ENCODE data around the gene TNRC6A. TPM values are rescaled to one million over a fixed set of nuclear protein-coding genes. Genes with fewer than 3 reads are reported as not detected.

Gene TNRC6A
- total and polyA plus RNA-seq, 9 of the 15 experiments (the other 6 are each of a cell fraction or from before 2014, with no cell fraction given), result 3.4 to 32.1 (median 26.6) TPM

- TF ChIP-seq ARID3A (IDR thresholded peaks at IDR 0.05; ENCODE audit: borderline replicate concordance, low read depth, low read length) (no peak), NCOR1 (IDR thresholded peaks at IDR 0.05) (no peak)
- TF ChIP-seq, protein P1, sequence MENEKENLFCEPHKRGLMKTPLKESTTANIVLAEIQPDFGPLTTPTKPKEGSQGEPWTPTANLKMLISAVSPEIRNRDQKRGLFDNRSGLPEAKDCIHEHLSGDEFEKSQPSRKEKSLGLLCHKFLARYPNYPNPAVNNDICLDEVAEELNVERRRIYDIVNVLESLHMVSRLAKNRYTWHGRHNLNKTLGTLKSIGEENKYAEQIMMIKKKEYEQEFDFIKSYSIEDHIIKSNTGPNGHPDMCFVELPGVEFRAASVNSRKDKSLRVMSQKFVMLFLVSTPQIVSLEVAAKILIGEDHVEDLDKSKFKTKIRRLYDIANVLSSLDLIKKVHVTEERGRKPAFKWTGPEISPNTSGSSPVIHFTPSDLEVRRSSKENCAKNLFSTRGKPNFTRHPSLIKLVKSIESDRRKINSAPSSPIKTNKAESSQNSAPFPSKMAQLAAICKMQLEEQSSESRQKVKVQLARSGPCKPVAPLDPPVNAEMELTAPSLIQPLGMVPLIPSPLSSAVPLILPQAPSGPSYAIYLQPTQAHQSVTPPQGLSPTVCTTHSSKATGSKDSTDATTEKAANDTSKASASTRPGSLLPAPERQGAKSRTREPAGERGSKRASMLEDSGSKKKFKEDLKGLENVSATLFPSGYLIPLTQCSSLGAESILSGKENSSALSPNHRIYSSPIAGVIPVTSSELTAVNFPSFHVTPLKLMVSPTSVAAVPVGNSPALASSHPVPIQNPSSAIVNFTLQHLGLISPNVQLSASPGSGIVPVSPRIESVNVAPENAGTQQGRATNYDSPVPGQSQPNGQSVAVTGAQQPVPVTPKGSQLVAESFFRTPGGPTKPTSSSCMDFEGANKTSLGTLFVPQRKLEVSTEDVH (IDR thresholded peaks at IDR 0.05; ENCODE audit: low read depth, partially characterized antibody), result no peak
- TF ChIP-seq, protein P2, sequence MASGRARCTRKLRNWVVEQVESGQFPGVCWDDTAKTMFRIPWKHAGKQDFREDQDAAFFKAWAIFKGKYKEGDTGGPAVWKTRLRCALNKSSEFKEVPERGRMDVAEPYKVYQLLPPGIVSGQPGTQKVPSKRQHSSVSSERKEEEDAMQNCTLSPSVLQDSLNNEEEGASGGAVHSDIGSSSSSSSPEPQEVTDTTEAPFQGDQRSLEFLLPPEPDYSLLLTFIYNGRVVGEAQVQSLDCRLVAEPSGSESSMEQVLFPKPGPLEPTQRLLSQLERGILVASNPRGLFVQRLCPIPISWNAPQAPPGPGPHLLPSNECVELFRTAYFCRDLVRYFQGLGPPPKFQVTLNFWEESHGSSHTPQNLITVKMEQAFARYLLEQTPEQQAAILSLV (tag; IDR thresholded peaks at IDR 0.05), result no peak
These were observed 77.8 kb downstream of the TNRC6A start (continued) for GRCh38 chr16:24807301-24807700.
